ENCODE data around the gene DPEP3. TPM values are rescaled to one million over a fixed set of nuclear protein-coding genes. Genes with fewer than 3 reads are reported as not detected.

The DPEP3 gene
- total RNA-seq, 4 donors from 2014 or later, result 0.17 TPM; not detected in 3

DNA sequence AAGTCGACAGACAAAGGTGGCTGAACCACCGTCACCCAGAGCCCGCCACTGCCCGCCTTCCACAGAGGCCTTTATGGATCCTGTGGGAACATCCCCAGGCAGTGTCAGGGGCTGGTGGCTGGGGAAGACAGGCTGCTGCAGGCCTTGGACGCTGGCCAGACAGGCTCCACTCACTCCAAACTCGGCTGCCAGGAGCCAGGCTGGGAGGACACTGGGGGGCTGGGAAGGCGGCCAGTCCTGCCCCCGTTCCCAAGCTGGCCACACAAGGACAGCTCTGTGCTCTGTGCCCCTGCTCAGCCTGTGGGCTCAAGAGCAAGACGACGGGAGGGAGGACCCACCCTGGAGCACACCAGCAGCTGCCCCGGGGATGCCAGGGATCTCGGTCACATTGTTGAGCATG, 28.8 kb downstream of the DPEP3 start:
- DNase-seq (ENCODE audit: extremely low spot score), result no peak
- intact Hi-C loops (cut with DNase I), result no loop called here
- TF ChIP-seq POLR2A (IDR thresholded peaks at IDR 0.05; ENCODE audit: low read depth) (no peak), POLR2AphosphoS5 (IDR thresholded peaks at IDR 0.05) (peak; percentile 14 to 21)
- Histone ChIP-seq H3K36me3 (peaks cover 79 to 100% (median 99%) of the 10 kb centered on the region in 4 donors), H3K9me3 (no peaks in the 10 kb centered on the region), H3K4me3 (no peak overlapping the region), H3K27me3 (no peaks in the 10 kb centered on the region), H3K27ac (replicated peaks in 1 of 4) (peak overlapping the region; percentile 44 to 64 (median 46)), H3K4me1 (peaks cover 13 to 50% (median 40%) of the 10 kb centered on the region in 4 donors)
- 60% methylated on average over 2 of the region's 12 CpGs for WGBS

DNA sequence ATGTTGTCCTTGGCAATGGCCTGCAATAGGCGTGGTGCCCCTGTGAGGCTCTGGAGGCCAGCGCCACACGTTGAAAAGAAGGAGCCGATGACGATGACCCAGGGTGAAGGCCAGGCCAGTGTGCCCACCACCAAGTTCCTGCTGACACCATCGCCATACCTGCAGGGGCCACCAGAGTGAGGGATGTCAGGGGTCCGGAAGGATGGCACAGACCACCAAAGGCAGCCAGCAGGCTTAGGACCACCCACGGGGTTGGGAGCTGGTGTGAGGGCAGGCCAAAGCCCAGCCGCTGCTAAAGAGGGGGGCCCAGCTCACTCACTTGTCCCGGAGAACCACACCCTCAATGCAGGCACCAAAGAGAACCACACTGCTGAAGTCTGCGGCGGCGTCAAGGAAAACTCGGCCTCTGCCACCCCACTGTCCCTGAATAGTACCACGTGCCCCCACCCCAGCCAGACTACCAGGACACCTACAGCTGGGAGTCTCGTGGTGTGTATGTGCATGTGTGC, 29.9 kb downstream of the DPEP3 start:
- DNase-seq (ENCODE audit: extremely low spot score), result no peak
- Histone ChIP-seq H3K27ac (replicated peaks in 1 of 4) (peak overlapping the region in 1 of 4 donors; percentile 18), H3K9me3 (no peaks in the 10 kb centered on the region), H3K27me3 (no peaks in the 10 kb centered on the region), H3K4me3 (no peak overlapping the region), H3K36me3 (peaks cover 90 to 100% (median 100%) of the 10 kb centered on the region in 4 donors), H3K4me1 (peaks cover 19 to 61% (median 49%) of the 10 kb centered on the region in 4 donors)
- intact Hi-C loops (cut with DNase I), result no loop called here
- WGBS, result 91% methylated on average over 8 of the region's 16 CpGs
- TF ChIP-seq POLR2A (IDR thresholded peaks at IDR 0.05; ENCODE audit: low read depth) (no peak), POLR2AphosphoS5 (IDR thresholded peaks at IDR 0.05) (no peak), EP300 (IDR thresholded peaks at IDR 0.05) (no peak)
- TF ChIP-seq, protein P1, sequence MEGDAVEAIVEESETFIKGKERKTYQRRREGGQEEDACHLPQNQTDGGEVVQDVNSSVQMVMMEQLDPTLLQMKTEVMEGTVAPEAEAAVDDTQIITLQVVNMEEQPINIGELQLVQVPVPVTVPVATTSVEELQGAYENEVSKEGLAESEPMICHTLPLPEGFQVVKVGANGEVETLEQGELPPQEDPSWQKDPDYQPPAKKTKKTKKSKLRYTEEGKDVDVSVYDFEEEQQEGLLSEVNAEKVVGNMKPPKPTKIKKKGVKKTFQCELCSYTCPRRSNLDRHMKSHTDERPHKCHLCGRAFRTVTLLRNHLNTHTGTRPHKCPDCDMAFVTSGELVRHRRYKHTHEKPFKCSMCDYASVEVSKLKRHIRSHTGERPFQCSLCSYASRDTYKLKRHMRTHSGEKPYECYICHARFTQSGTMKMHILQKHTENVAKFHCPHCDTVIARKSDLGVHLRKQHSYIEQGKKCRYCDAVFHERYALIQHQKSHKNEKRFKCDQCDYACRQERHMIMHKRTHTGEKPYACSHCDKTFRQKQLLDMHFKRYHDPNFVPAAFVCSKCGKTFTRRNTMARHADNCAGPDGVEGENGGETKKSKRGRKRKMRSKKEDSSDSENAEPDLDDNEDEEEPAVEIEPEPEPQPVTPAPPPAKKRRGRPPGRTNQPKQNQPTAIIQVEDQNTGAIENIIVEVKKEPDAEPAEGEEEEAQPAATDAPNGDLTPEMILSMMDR (IDR thresholded peaks at IDR 0.05), result no peak

DNA sequence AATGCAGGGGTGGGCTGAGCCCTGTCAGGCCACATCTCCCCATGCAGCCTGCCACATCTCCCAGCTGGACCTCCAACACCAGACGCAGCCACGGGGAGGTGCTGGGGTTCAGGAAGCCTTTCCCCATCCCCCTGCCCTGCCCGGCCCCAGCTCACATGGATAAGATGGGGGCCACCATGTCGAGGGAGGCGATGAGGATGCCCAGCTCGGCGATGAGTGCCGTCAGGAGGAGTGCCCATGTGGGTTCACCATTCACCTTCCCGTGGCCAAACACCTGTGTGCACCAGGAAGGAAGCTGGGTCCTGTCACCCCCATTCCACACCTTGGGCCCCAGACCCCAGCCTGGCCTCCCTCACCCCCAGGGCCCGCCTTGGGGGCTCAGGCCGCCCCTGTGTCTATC, 30.7 kb downstream of the DPEP3 start:
- 87% methylated on average over 11 of the region's 11 CpGs for WGBS
- TF ChIP-seq, protein P1 (IDR thresholded peaks at IDR 0.05), result no peak
- TF ChIP-seq POLR2A (IDR thresholded peaks at IDR 0.05; ENCODE audit: low read depth) (no peak), EP300 (IDR thresholded peaks at IDR 0.05) (no peak), POLR2AphosphoS5 (IDR thresholded peaks at IDR 0.05) (no peak)
- no peaks in the 10 kb centered on the region for H3K27me3 ChIP-seq
- no peaks in the 10 kb centered on the region for H3K9me3 ChIP-seq
- no peak overlapping the region for H3K4me3 ChIP-seq
- H3K27ac ChIP-seq (replicated peaks in 1 of 4), result no peak overlapping the region
- no peak for DNase-seq (ENCODE audit: extremely low spot score)
- intact Hi-C loops (cut with DNase I), result no loop called here
- H3K4me1 ChIP-seq, result peaks cover 26 to 63% (median 54%) of the 10 kb centered on the region in 4 donors
- peaks cover 92 to 100% (median 100%) of the 10 kb centered on the region in 4 donors for H3K36me3 ChIP-seq

DNA sequence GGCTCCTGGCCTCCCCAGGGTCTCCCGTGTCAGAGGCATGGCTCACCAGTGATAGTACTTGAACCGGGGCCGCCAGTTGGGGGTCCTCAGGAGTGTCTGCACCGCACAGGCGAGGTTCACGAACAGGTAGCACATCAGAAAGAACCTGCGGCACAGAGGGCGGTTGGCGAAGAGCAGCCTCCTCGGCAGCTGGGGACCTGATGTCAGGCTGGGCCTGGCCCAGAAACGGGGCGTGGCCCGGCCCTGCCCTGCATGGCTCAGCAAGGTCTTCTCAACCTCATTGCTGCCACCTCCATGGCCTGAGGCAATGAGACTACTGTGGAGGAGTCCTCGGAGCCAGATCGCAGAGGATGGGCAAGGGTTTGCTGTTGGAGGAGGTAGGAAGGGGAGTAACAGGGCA, 32.3 kb downstream of the DPEP3 start:
- Histone ChIP-seq H3K36me3 (peaks cover 84 to 100% (median 96%) of the 10 kb centered on the region in 4 donors), H3K9me3 (no peaks in the 10 kb centered on the region), H3K4me3 (no peak overlapping the region), H3K27ac (replicated peaks in 1 of 4) (peak overlapping the region in 1 of 4 donors; percentile 36), H3K27me3 (no peaks in the 10 kb centered on the region), H3K4me1 (peaks cover 42 to 70% (median 61%) of the 10 kb centered on the region in 4 donors)
- 97% methylated on average over 15 of the region's 15 CpGs for WGBS
- DNase-seq (ENCODE audit: extremely low spot score), result no peak
- TF ChIP-seq POLR2AphosphoS5 (IDR thresholded peaks at IDR 0.05), result no peak
- TF ChIP-seq, protein P1 (IDR thresholded peaks at IDR 0.05), result no peak
- TF ChIP-seq POLR2A (IDR thresholded peaks at IDR 0.05; ENCODE audit: low read depth), result no peak
- TF ChIP-seq EP300 (IDR thresholded peaks at IDR 0.05), result no peak
- intact Hi-C loops (cut with DNase I), result no loop called here

DNA sequence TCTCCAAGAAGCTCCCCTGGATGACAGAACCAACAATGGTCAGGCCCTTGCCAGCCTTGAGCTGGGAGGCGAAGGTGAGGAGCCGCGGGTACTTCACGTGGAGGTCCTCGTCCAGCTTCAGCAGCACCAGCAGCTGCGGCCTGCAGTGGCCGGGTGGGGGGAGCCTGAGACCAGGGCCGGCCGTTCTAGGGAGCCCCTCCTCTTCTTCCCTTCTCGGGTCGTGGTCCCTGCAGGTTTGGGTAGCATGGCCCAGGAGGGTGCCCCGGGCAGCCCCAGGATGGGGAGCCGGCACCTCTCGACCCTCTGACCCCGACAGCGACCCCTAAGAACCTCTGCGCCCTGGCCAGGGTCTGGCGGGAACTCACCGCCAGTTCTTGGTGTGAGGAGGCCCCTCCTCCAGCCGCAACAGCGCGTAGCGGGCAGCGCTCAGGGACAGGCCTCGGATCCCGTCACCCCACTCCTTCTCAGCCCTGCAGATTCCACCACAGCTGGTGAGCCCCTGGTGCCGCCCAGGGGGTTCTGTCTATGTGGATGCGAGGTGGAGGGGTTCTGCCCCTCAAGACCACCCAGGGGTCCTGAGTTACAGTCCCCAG, 33.2 kb downstream of the DPEP3 start:
- intact Hi-C loops (cut with DNase I), result no loop called here
- Histone ChIP-seq H3K36me3 (peaks cover 86 to 100% (median 96%) of the 10 kb centered on the region in 4 donors), H3K4me3 (no peak overlapping the region), H3K9me3 (no peaks in the 10 kb centered on the region), H3K27me3 (no peaks in the 10 kb centered on the region), H3K4me1 (peaks cover 40 to 74% (median 64%) of the 10 kb centered on the region in 4 donors), H3K27ac (replicated peaks in 1 of 4) (peak overlapping the region in 3 of 4 donors; percentile 13 to 39 (median 31))
- TF ChIP-seq, protein P1 (IDR thresholded peaks at IDR 0.05), result no peak
- TF ChIP-seq POLR2A (IDR thresholded peaks at IDR 0.05; ENCODE audit: low read depth) (no peak), EP300 (IDR thresholded peaks at IDR 0.05) (no peak), POLR2AphosphoS5 (IDR thresholded peaks at IDR 0.05) (no peak)
- no peak for DNase-seq (ENCODE audit: extremely low spot score)
- WGBS, result 94% methylated on average over 13 of the region's 28 CpGs

Measured in esophagus muscularis mucosa (tissue), 4 donors.